BE2C (cell line): Measurements from ENCODE around the gene CD226.

Experiments
- DNase-seq: peaks from one replicate; pipeline ENCODE4 v3.0.0-alpha.2; 2020
- H3K27me3 ChIP-seq: fragments of 250-450 bp; sonication (Bioruptor Pico); 2 replicates; pipeline ENCODE4 v1.5.1; 2020; ENCODE audit warnings: mild to moderate bottlenecking
- H3K36me3 ChIP-seq: fragments of 250-450 bp; sonication (Bioruptor Pico); 2 replicates; pipeline ENCODE4 v1.5.1; 2020; ENCODE audit warnings: mild to moderate bottlenecking
- H3K4me1 ChIP-seq: fragments of 250-450 bp; sonication (Bioruptor Pico); 2 replicates; pipeline ENCODE4 v1.5.1; 2020
- H3K4me3 ChIP-seq: 2 replicates; pipeline ENCODE4 v1.5.1; 2011; ENCODE audit warnings: low read depth, low read length
- H3K9me3 ChIP-seq: fragments of 250-450 bp; sonication (Bioruptor Pico); 2 replicates; pipeline ENCODE4 v1.5.1; 2020
- TF ChIP-seq, protein P1 (sequence below): IDR thresholded peaks from 2 replicates; pipeline ENCODE4 v1.5.1; 2012; ENCODE audit warnings: mild to moderate bottlenecking, low read depth, low read length

CD226 gene

DNA sequence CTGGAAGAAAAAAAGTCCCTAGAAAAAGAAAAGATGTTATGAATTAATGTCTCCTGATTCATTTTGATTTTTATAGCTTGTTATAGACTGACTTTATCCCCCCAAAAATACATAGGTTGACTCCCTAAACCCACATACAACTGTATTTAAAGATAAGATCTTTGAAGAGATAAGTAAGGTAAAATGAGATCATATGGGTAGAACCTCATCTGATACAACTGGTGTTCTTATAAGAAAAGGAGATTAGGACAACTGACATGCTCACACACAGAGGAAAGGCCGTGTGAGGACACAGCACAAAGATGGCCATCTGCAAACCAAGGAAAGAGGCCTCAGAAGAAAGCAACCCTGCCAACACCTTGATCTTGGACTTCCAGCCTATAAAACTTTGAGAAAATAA, 117.5 kb downstream of the CD226 start:
- H3K27me3 ChIP-seq = no peaks in the 10 kb centered on the region
- H3K9me3 ChIP-seq = no peaks in the 10 kb centered on the region
- TF ChIP-seq, protein P1, sequence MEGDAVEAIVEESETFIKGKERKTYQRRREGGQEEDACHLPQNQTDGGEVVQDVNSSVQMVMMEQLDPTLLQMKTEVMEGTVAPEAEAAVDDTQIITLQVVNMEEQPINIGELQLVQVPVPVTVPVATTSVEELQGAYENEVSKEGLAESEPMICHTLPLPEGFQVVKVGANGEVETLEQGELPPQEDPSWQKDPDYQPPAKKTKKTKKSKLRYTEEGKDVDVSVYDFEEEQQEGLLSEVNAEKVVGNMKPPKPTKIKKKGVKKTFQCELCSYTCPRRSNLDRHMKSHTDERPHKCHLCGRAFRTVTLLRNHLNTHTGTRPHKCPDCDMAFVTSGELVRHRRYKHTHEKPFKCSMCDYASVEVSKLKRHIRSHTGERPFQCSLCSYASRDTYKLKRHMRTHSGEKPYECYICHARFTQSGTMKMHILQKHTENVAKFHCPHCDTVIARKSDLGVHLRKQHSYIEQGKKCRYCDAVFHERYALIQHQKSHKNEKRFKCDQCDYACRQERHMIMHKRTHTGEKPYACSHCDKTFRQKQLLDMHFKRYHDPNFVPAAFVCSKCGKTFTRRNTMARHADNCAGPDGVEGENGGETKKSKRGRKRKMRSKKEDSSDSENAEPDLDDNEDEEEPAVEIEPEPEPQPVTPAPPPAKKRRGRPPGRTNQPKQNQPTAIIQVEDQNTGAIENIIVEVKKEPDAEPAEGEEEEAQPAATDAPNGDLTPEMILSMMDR = no peak
- no peak overlapping the region for H3K4me3 ChIP-seq
- no peaks in the 10 kb centered on the region for H3K4me1 ChIP-seq
- no peak for DNase-seq
- H3K36me3 ChIP-seq = no peaks in the 10 kb centered on the region

DNA sequence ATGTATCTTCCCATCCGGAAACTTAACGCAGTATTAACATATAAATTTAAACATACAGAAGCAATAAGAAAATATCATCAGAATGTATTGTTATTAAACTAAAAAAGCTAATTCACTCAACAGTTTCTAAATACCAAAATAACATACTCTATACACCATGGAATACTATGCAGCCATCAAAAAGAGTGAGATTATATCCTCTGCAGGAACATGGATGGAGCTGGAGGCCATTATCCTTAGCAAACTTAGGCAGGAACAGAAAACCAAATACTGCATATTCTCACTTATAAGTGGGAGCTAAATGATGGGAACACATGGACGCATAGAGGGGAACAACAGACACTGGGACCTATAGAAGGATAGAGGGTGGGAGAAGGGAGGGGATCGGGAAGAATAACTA, 127.1 kb downstream of the CD226 start:
- H3K36me3 ChIP-seq = no peaks in the 10 kb centered on the region
- no peaks in the 10 kb centered on the region for H3K9me3 ChIP-seq
- TF ChIP-seq, protein P1 = no peak
- no peak for DNase-seq
- H3K27me3 ChIP-seq = no peaks in the 10 kb centered on the region
- H3K4me3 ChIP-seq = no peak overlapping the region
- H3K4me1 ChIP-seq = no peaks in the 10 kb centered on the region

DNA sequence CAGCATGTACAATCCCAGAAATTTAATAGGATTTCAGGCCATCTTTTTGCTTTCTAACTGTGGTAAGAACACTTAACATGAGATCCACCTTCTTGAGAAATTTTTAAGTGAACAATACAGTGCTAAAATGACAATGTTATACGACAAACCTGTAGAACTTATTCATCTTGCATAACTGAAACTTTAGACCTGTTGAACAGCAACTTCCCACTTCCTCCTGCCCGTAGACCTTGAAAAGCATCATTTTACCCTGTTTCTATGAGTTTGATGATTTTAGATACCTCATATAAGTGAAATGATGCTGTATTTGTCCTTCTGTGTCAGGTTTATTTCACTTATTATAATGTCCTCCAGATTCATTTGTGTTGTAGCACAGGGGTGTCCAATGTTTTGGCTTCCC, 128.2 kb downstream of the CD226 start:
- H3K4me3 ChIP-seq = no peak overlapping the region
- TF ChIP-seq, protein P1 = no peak
- DNase-seq = no peak
- no peaks in the 10 kb centered on the region for H3K27me3 ChIP-seq
- H3K4me1 ChIP-seq = no peaks in the 10 kb centered on the region
- no peaks in the 10 kb centered on the region for H3K36me3 ChIP-seq
- no peaks in the 10 kb centered on the region for H3K9me3 ChIP-seq

DNA sequence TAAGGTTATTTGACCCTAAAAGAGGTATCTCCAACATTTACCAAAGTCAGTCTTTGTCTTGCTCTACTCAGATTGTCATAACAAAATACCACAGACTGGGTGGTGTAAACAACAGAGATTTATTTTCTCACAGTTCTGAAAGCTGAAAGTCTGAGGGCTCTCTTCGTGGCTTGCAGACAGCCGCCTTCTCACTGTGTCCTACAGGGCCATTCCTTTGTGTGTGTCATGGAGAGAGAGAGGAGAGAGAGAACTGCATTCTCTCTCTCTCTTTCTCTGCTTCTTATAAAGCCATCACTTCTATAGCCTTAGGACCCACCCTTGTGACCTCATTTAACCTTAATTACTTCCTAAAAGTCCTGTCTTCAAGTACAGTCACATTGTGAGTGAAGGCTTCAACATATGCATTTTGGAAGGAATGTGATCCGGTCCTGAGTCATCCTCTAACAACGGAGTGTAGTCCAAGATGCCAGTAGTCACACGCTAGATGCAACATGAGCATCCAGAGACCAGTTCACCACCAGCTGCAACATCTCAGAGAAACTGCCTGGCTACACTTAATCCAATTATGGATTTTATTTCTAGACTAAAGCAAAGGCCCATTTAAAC, 130.2 kb downstream of the CD226 start:
- no peaks in the 10 kb centered on the region for H3K9me3 ChIP-seq
- H3K4me1 ChIP-seq = no peaks in the 10 kb centered on the region
- no peak overlapping the region for H3K4me3 ChIP-seq
- no peak for DNase-seq
- H3K36me3 ChIP-seq = no peaks in the 10 kb centered on the region
- TF ChIP-seq, protein P1 = no peak
- H3K27me3 ChIP-seq = no peaks in the 10 kb centered on the region

DNA sequence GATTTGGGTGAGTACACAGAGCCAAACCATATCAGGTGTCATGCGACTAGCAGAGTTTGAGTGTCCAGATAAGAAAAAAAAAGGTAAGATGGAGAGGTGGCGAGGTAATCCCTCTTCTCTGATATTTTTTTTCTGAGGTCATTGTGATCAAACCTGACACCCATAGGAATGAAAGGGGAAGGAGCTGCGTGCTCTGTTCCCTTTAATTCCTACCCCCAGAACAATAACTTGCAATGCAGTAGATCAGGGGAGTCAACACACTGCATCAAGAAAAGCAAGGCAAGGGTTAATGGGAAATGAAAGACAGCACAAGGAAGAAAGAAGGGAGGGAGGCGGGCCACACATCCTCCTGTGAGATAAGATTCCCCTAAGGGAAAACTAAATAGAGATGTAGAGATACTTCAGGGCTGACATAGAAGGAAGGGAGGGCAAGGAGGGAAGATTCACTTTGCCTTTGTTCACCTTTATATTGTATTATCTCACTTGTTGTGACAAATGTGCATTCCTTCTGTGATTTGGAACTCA, 132.8 kb downstream of the CD226 start:
- no peaks in the 10 kb centered on the region for H3K27me3 ChIP-seq
- no peaks in the 10 kb centered on the region for H3K9me3 ChIP-seq
- no peak overlapping the region for H3K4me3 ChIP-seq
- H3K4me1 ChIP-seq = no peaks in the 10 kb centered on the region
- TF ChIP-seq, protein P1 = no peak
- no peaks in the 10 kb centered on the region for H3K36me3 ChIP-seq
- DNase-seq = no peak

DNA sequence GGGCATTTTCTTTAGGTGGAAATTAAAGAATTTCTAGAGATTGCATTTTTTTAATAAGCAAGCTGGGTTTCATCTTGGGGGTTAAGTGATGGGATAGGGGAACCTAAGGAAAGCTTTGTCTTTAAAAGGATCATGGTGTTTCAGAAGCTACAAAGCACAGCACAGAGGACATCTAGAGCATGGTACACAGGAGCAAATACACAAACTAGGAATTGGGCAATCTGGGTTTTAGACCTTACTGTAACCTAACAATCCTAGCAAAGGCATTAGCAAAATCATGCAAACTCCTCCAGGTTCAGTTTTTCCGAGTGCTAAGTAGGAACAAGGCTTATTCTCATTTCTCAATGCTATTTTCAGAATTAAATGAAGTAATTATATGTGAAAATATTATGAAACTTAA, 134.1 kb downstream of the CD226 start:
- DNase-seq = no peak
- TF ChIP-seq, protein P1 = no peak
- Histone ChIP-seq H3K4me3 (no peak overlapping the region), H3K27me3 (no peaks in the 10 kb centered on the region), H3K9me3 (no peaks in the 10 kb centered on the region), H3K36me3 (no peaks in the 10 kb centered on the region), H3K4me1 (no peaks in the 10 kb centered on the region)
